GM19023 (cell line): ENCODE data around the gene ATP8A2.
"Not testable (repeated sequence)": the region's sequence is repeated elsewhere in the genome, so short reads cannot be mapped to it uniquely, and the experiment has no call there.

Experiments used
- ATAC-seq: cut with Tn5 transposase; IDR thresholded peaks from one replicate; pipeline ENCODE4 v1.9.1; 2021; ENCODE audit warnings: mild to moderate bottlenecking, moderate library complexity; ENCODE audit not compliant: unreplicated experiment

ATP8A2 gene

DNA sequence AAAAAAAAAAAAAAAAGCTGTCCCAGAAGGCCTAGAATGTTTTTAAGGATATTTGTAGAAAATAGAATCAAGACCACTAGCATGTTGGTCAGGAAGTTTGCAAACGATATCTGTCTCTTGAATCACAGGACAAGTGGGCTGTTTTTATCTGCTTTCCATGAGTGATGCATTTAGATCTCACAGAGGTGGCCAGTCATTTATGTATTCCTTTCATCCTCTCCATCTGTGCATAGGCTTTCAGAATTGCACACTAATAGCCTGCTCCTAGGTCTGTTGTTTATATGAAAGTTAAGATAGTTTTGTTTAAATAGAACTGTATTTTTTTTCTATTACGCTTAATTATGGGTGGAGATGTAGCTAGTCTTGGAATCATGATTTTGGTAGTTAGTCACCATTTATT lies 390.5 kb downstream of the ATP8A2 start:
- ATAC-seq: no peak

DNA sequence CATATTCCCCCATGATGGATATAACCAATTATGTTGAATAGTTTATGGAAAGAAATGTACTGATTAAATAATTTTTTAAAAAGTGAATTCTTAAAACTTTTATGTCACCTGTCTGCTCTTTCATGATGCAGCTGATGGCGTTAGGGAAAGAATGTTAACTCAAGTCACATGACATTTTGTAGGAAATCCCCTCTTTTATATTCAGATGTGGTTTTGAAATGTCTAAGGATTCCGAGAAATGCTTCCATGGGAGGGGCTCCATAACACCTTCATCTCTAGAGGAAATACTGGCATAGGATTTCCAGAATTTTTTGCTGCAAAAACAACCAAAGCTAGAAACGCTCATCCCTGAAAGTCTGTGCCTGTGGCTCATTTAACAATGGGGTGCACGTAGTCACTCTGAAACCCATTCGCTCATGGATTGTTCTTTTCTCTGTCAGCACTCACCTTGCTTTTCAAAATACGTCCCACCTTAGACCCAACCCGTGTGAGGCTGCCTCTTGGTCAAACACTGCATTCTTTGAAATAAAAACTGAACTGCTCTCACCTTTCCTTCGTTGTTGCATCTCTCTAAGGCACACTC lies 391.1 kb downstream of the ATP8A2 start:
- no peak for ATAC-seq

DNA sequence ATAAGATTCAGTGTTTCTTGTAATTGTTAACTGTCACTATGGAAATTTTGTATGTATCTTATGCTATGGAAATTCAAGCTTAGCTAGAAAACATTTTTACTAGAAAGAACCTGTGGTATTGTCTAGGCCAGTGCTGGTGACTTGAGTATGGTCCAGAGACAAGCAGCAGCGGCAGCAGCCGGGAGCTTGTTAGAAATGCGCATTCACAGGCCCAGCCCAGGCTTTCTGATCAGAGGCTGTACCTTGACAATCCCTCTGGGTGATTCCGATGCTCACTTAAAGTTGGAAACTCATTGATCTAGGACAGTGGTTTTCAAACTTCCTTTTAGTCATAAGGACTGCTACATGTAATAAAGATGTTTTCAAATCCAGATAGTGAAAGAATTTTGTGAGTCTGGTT lies 392.6 kb downstream of the ATP8A2 start:
- no peak for ATAC-seq

DNA sequence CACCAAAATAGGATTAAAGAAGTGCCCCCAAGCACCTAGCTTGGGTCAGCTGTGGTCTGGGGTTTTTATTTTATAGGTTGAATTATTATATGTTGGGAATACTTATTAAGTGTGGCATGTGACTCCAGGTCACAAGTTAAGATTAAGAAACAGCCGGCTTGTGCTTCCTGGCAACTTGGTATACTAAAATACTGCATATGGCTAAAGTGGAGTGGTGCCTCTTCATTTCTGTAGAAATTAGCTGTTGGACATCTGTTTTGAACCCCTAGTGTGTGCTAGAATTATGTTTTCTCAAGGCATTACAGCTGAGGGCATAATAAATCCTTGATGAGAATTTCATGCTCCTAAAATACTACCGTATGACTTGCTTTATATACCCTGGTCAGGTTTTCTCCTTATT lies 393.5 kb downstream of the ATP8A2 start:
- ATAC-seq: no peak

DNA sequence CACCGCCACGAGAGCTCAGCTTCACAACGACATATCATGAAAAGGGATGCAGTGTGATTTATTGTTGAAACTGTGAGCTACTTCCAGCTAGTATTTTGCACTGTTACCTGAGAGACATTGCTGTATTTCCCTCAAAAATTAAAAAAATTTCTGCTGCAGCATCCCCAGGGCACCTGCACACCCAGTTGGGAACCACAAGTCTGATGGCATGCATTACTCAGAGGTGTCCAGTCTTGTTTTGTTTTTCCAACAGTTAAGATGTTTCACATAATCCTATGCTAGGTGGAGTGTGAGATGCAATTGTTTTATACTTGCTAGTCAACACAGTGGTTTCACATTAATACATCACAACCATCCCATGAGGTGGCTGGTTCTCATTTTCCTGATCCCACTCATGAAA lies 394.8 kb downstream of the ATP8A2 start:
- no peak for ATAC-seq

- ATAC-seq: no peak
Observed at GRCh38 chr13:25766991-25767390, 395.2 kb downstream of the ATP8A2 start.

DNA sequence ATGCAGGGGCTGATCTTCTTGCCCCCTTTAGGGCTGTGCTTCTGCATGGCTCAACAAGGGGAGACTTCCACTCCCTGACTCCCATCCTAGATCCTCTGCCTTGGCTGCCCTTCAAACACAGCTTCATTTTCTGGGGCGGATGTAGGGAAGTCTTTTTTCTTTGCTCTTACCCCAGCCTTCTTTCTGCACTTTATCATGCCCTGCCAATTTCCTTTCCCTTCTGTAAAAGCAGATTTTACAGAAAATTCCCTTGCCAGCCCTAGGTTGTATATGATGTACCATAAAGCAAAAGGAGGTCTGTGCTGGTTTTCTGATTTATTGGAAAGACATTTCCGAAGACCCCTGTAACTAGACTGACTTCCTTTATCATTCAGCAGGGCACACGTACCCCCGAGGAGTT lies 396.6 kb downstream of the ATP8A2 start:
- ATAC-seq: no peak

- ATAC-seq: no peak
Observed at GRCh38 chr13:25768838-25769237, 397.1 kb downstream of the ATP8A2 start.

DNA sequence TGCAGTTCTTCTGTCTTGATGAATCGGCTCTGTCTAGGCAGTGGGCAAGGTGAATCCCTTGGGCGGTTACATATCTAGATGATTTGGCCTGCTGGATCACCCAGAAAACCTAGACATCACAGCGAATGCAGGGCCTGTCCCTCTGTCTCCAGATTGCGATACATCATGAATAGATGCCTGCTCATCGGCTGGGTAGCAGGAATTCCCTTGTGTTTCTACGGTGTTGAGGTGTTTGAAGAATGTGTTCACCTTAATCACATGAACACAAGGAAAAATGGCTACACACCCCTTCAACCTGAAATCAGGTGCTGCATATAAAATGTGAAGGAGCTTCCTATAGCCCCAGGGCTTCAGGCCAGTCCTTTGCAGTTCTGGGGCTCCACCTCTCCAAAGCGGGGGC lies 398.8 kb downstream of the ATP8A2 start:
- ATAC-seq: no peak

- no peak for ATAC-seq
Observed at GRCh38 chr13:25771202-25771601, 399.4 kb downstream of the ATP8A2 start.

- no peak for ATAC-seq
Observed at GRCh38 chr13:25771641-25772478, 400.1 kb downstream of the ATP8A2 start.

DNA sequence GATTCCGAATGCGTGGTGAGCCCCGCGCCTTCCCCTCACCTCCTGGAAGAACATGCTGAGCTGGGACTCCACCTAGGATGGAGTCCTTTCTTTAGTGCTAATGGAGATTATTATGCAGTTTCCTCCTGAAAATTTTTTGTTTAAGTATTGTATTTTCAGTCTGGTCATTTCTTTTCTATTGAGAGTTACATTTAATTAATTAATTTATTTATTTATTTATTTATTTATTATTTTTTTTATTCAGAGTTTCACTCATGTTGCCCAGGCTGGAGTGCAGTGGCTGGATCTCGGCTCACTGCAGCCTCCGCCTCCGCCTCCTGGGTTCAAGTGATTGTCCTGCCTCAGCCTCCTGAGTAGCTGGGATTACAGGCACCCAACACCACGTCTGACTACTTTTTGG lies 400.8 kb downstream of the ATP8A2 start:
- not testable (repeated sequence) for ATAC-seq

DNA sequence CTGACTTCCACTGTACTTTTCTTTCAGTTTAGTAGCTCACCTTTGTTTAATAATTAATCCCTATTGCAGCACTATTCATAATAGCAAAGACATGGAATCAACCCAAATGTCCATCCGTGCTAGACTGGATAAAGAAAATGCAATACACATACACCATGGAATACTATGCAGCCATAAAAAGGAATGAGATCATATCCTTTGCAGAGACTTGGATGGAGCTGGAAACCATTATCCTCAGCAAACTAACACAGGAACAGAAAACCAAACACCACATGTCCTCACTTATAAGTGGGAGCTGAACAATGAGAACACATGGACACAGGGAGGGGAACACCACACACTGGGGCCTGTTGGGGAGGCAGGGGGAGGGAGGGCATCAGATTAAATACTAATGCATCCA lies 402.3 kb downstream of the ATP8A2 start:
- not testable (repeated sequence) for ATAC-seq

GRCh38 chr13:25775275-25775674 lies 403.5 kb downstream of the ATP8A2 start:
- no peak for ATAC-seq

DNA sequence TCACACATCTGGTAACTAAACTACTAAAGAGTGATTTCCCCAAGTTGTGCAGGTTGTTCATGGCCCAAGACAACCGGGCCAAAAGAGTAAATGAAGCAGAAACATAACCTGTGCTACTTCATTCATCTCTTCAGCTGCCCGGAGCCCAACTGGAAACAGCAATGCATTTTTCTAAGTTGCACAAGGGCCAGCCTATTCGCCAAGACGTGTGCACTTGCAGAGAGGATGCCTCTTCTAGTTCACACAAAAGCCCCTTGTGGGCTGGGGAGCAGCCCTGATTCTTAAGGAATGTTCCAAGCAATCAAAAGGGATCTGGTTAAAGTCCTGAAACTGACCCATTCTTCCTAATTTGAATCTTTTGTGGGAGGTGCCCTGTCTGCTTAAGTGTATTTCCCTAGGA lies 404.2 kb downstream of the ATP8A2 start:
- ATAC-seq: no peak

DNA sequence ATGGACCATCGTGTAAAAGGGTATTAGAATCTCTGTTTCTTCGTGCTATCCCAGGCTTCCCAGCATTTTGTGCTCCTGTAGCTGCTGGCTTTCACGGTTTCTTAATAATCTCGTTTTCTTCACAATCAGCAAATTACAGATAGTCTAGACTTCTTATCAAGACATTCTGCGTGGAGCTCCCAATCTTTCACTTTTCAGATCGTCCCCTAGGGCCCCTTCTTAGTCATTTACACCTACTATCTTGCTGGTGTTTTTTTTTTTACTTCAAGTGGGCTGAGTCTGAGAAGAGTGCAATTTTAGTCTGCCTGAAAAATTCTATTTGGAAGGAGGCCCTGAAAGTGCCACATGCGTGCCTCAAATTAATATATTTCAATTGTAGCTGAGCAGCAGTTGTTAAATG lies 404.9 kb downstream of the ATP8A2 start:
- ATAC-seq: no peak

DNA sequence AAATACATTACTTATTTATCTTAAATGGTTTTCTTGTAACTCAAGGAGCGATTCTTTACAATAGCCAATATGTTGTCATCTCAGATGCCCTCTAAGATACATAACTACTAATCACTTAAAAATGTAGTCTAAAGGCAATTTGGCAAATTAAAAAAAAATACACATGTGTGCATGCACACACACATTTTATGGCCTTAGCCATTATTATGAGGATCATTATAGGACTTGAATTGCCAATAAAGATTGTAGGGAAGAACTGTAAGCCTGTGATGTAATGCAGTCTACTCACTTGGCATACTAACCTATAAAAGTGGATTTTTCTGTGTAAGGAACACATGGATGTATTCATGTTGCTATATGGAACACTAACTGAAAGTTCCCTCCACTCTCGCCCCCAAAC lies 405.7 kb downstream of the ATP8A2 start:
- ATAC-seq: no peak

DNA sequence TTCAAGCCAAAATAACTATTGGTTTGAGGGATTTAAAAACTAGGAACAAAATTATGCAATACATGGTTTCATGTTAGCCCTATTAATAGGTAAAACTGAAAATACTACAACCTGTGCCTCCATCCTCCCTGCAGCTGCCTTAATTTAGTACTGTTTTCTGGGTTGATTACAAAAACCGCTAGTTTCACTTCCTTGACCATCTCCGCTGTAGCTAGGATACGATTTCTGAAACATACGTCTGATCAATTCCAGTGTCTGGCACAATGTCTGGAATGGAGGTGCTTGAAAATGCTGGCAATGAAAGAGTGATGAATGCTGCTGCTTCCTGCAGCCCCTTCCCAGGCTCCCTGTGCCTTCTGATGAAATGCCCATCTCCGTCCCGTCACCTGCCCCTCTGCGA lies 406.6 kb downstream of the ATP8A2 start:
- no peak for ATAC-seq

GRCh38 chr13:25778808-25779305 lies 407.1 kb downstream of the ATP8A2 start:
- ATAC-seq: no peak

DNA sequence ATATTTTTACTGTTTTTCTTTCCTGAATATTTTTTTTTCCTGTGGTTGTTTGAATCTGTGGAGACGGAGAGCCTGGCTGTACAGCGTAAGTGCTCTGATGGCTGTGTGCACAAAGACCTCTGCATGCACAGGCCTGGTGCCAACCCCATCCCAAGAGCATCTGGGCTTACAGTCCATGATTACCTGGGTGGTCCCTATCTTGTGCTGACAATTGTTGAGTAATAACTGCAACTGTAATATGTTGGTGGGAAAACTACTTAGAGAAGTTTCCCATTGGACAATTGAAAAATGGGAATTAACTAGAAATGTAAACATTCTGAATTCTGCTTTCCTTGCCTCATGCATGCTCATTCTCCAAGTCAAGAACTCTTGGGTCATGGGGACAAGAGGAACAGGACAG lies 411.3 kb downstream of the ATP8A2 start:
- ATAC-seq: no peak

DNA sequence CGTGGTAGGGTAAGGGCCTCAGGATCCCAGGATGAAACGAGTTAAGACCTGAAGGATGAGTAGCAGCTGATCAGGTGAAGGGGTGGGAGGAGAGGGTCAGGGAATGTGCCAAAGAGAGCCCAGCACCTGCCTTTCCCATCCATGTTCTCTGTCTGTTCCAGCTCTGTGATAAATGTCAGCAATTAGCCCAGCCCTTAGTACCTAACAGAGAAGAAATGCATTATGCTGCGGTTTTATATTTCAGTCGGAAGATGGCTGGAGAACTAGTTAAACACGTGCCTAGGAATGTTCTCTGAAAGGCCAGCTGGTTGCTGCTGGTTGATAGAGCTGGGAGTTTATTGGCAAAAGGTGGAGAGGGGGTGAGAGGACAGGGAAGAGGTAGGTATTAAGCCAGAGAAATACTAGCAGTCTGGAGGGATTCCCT lies 411.8 kb downstream of the ATP8A2 start:
- ATAC-seq: no peak

DNA sequence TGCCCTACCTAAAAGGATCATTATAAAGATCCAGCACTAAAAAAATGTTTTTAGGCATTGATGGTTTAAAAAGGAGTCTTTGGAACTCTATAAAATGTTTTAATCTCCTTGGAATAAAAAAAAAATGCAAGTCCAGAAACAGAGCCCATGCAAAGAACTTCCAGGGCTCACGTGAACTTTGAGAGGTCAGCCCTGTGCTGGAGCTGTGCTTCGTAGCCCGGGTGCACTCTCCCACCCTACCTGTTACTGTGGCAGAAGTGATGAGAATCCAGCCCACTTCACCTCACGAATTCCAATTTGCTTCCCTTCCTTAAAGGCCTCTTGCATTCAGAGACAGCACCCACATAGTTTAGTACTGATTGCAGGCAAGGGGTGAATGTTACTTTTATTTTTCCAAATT lies 412.3 kb downstream of the ATP8A2 start:
- no peak for ATAC-seq
